Hematopoietic multipotent progenitor cell treated with erythropoietin and hydrocortisone succinate and interleukin-3 and kit ligand, for 8 days (in vitro differentiated cells): ENCODE data around the gene HRG.
"Not testable (repeated sequence)": the region's sequence is repeated elsewhere in the genome, so short reads cannot be mapped to it uniquely, and the experiment has no call there.

Experiments used
- DNase-seq: peaks from one replicate; pipeline ENCODE4 v3.0.0-alpha.2; 2015

HRG gene

DNA sequence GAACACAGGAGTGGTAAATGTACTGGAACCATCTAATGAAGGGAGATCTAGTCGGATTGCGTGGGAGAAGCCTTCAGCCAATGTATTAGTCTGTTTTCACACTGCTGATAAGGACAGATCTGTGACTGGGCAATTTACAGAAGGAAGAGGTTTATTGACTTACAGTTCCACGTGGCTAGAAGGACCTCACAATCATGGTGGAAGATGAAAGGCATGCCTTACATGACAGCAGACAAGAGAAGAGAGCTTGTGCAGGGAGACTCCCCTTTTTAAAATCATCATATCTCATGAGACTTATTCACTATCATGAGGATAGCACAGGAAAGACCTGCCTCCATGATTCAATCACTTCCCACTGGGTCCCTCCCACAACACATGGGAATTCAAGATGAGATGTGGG lies 17.0 kb downstream of the HRG start:
- DNase-seq: no peak

GRCh38 chr3:186683979-186684378 lies 18.2 kb downstream of the HRG start:
- no peak for DNase-seq

DNA sequence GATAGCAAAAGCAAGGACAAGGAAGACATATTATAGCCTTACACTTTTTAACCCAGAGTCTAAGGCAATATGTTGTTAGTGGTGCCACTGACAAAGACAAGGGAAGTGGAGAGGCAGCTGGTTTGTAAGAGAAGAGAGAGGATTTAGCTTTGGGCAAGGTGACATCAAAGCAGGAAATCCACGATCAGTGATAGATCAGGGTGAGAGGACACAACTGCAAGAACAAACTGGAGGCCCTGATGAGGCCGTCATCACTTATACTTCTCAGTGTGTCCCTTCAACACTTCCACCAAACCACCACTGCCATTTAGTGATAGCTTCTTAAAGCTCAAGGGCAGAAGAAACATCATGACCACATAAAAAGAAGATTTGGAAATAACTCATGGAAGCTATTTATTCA lies 20.7 kb downstream of the HRG start:
- not testable (repeated sequence) for DNase-seq

GRCh38 chr3:186687120-186687651 lies 21.4 kb downstream of the HRG start:
- no peak for DNase-seq

GRCh38 chr3:186690304-186690703 lies 24.5 kb downstream of the HRG start:
- not testable (repeated sequence) for DNase-seq

DNA sequence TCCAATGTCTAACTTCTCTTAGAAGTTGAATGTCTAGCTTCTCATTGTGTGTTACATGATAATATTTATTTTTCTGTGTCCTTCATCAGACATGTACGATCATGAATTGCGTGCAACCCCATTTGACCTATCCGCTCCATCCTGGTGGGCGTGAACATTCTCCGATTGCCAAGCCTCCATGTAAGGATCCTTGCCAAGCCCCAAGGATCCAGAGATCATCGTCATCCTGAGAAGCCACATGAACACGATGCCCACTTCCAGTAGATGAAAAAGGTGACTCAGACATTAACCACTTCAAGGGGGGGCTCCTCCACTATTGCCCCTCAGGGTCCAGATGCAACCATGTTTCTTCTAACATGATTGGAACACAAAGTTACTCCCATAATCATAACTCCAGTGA lies 25.9 kb downstream of the HRG start:
- no peak for DNase-seq

- DNase-seq: no peak
Observed at GRCh38 chr3:186693843-186694242, 28.0 kb downstream of the HRG start.

DNA sequence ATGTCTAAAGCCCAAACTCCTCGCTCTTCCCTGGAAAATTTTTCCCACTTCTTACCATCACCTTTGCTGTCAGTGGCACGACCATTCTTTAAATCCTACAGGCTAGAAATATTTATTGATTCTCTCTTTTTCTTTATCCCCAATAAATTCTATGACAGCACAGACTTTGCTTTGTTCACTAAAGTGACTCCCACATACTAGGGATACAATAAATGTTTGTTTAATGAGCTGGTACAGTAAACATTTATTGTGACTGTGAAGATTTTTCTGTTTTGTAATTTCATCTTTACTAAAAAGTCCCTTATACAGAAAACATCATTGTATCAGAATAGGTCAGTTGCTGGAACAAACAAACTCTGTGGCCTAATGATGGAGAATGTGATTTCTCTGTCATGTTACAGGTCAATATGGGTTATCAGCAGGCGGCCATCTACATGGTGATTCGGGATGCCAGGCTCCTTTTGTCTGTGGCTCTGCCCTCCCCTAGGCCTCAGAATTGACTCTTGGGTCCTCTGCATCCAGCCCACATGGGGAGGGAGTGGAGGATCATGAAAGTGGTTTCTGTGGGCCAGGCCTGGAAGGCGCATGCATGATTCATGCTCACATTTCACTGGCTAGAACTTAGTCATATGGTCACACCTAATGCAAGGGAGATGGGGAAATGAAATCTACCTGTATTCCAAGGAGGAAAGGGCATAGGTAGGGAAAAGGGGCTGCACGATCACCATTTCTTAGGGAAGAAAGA lies 28.6 kb downstream of the HRG start:
- no peak for DNase-seq

DNA sequence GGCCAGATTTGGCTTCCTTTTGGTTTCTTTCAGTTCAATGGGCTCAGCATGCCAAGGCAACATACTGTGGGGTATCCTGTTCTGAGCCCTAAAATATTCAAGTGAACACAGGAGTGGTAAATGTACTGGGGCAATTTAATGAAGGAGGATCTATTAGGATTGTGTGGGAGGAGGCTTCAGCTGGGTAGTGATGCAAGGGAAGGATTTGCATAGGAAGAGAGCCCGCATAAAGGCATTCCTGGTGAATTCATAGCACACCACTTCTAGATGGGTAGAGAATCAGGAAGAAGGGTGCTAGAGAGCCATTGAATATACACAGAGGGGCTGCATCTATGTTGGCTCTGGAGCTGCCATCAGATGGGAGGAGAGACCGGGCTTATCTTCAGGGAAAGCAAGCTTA lies 30.7 kb downstream of the HRG start:
- DNase-seq: no peak

GRCh38 chr3:186697510-186697909 lies 31.7 kb downstream of the HRG start:
- no peak for DNase-seq

GRCh38 chr3:186700267-186700666 lies 34.5 kb downstream of the HRG start:
- peak; percentile 68 for DNase-seq

DNA sequence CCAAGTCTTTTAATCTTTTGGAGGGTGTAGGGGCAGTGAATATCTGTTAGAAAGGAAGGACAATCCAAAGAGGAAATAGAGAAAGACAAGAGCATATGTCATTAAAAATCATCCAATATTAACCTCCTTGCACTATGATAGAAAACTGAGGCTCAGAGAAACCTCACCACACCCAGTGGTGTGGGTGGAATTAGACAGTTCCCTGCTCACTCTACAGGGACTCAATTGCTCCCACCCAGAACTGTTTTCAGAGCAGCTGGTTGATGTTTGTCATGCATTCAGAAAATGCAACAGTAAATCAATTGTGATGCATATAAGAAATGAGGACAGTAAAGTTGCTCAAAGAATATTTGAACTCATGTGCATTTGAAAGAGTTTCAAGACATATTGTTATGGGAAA lies 36.6 kb downstream of the HRG start:
- not testable (repeated sequence) for DNase-seq

- peak; percentile 6 for DNase-seq
Observed at GRCh38 chr3:186705882-186706780, 40.3 kb downstream of the HRG start.

DNA sequence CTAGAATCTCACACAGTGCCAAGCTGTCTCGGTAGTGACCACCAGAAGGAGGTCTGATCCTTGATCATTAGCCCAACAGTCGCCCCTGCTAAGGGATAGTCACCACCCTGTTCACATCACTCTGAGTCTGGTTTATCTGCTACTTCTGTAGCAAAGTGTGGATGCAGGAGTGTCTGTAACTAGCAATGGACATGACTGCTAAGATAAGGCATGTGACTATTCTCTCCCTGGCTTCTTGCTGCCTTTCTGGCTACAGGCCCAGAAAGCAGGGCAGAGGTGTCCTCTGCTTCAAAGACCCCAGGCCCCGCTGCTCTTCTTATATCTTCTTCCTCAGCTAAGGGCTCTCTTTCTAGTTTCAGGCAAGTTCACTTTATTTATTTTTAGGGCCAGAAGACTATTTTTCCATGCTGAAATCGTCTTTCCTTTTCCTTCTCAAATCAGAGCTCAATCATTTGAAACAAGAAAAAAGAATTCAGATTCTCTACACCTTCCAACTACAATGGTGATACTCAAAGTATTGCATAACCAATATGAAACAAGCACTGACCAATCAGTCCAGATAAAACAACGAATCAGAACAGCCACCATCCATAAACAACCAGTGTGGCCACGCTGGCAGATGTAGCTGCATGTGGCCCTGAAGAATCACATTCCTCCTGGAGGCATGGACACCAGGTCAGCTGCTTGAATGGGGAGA lies 43.3 kb downstream of the HRG start:
- DNase-seq: peak; percentile 50

DNA sequence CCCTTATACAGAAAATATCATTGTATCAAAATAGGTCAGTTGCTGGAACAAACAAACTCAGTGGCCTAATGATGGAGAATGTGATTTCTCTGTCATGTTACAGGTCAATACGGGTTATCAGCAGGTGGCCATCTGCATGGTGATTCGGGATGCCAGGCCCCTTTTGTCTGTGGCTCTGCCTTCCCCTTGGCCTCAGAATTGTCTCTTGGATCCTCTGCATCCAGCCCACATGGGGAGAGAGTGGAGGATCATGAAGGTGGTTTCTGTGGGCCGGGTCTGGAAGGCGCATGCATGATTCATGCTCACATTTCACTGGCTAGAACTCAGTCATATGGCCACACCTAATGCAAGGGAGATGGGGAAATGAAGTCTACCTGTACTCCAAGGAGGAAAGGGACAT lies 44.9 kb downstream of the HRG start:
- DNase-seq: not testable (repeated sequence)

DNA sequence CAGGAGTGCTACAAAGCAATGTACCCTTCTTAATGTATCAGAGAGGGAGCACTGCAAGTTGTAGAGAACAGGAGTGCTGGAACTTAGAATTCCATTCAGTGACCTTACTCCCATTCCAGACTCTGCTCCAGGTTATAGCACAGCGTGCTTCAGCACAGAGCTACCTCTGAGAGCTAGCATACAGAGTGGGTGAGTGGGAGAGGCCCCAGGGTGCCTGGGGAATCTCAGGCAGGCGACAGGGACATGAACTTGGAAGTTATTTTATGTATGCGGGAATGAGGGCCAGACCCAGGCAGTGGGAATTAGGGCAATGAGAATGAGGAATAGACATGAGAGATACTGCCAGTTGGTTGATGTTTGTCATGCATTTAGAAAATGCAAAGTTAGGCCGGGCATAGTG lies 47.7 kb downstream of the HRG start:
- no peak for DNase-seq

- DNase-seq: no peak
Observed at GRCh38 chr3:186717039-186717457, 51.2 kb downstream of the HRG start, which contains the start of gene KNG1. KNG1 (plus strand) TSS chr3:186717359; CDS start chr3:186717543, 184 bp downstream.

DNA sequence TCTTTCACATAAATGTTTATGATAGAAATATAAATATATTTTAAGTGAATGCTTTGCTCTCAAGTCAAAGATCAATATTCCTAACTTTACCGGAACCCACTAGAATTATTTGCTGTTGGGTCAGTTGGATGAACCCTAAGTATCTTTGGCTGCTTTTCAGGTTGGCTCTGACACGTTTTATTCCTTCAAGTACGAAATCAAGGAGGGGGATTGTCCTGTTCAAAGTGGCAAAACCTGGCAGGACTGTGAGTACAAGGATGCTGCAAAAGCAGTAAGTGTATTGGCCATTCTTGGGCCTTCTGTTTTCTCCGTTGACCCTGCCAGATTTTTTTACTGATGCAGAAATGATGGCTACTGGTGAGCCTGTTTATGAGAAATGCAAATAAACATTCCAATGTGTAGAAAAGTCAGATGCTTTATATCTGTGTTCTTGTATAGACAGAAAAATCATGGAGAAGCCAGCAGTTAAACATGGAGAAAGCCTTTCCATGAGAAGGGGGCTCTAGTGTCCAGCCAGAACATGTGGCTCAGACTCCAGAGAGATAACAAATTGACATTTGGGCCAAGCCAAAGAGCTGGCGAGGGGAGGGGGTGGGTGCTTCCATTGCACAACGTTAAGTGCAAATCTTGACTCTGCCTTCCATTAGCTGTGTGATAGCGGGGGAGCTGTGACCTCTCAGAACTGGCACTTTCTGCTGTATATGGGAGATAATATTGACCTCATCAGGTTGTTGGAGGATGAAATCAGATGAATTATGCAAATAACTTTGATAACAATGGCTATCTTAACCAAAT lies 54.3 kb downstream of the HRG start:
- no peak for DNase-seq

DNA sequence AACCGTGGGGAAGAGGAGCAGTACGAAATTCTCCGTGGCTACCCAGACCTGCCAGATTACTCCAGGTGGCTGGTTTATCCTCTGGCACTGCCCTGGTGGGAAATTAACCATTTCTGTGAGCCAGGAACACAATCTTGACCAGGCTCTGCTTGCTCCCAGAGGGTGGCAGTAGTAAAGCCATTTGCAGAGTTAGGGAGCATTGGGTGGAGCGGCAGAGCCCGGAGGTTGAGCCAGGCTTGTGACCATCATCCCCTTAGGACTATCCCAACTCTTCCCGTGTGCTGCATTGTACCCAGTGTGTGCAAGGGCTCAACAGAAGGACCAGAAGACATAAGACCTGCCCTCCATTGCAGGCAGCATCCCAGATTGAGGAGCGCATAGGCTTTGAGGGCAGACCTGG lies 56.6 kb downstream of the HRG start:
- DNase-seq: no peak

DNA sequence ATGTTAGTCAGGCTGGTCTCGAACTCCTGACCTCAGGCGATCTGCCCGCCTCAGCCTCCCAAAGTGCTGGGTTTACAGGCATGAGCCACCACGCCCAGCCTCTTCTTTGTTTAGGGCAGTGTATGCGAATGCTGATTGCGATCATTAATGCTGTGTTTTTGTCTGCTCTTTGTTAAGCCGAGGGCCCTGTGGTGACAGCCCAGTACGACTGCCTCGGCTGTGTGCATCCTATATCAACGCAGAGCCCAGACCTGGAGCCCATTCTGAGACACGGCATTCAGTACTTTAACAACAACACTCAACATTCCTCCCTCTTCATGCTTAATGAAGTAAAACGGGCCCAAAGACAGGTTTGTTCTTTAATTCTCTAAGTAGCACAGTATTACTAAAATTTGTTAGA lies 59.1 kb downstream of the HRG start:
- DNase-seq: no peak
